Measurements from ENCODE around the gene DUS4L.

- TF ChIP-seq CTCF (conservative IDR thresholded peaks at IDR 0.05; ENCODE audit: low read length): no peak
- no peak for TF ChIP-seq EZH2phosphoT487 (IDR thresholded peaks at IDR 0.05; ENCODE audit: borderline replicate concordance, low read depth, low read length)
These were observed 58.7 kb downstream of the DUS4L start for GRCh38 chr7:107622429-107622828.
